ENCODE results near the gene P2RX2.

GRCh38 chr12:132617135-132617701, 1.4 kb upstream of the P2RX2 start:
- TF ChIP-seq HNF4A (conservative IDR thresholded peaks at IDR 0.05) (no peak), CTCF (IDR thresholded peaks at IDR 0.05; ENCODE audit: low read depth, low read length, missing input control) (no peak), NR2F2 (IDR thresholded peaks at IDR 0.05) (no peak), EGR1 (IDR thresholded peaks at IDR 0.05; ENCODE audit: low read depth in 2 of 2) (no peak), RAD21 (IDR thresholded peaks at IDR 0.05) (no peak), ZBTB33 (IDR thresholded peaks at IDR 0.05) (no peak), REST (IDR thresholded peaks at IDR 0.05) (no peak), MAX (IDR thresholded peaks at IDR 0.05) (no peak), ATF3 (IDR thresholded peaks at IDR 0.05) (no peak)

Measured in liver (tissue), 3 donors.